ENCODE measurements around the gene NAA10.
A peak's percentile ranks its signal among the peaks of the same experiment; 100 is the strongest.

NAA10 gene

DNA sequence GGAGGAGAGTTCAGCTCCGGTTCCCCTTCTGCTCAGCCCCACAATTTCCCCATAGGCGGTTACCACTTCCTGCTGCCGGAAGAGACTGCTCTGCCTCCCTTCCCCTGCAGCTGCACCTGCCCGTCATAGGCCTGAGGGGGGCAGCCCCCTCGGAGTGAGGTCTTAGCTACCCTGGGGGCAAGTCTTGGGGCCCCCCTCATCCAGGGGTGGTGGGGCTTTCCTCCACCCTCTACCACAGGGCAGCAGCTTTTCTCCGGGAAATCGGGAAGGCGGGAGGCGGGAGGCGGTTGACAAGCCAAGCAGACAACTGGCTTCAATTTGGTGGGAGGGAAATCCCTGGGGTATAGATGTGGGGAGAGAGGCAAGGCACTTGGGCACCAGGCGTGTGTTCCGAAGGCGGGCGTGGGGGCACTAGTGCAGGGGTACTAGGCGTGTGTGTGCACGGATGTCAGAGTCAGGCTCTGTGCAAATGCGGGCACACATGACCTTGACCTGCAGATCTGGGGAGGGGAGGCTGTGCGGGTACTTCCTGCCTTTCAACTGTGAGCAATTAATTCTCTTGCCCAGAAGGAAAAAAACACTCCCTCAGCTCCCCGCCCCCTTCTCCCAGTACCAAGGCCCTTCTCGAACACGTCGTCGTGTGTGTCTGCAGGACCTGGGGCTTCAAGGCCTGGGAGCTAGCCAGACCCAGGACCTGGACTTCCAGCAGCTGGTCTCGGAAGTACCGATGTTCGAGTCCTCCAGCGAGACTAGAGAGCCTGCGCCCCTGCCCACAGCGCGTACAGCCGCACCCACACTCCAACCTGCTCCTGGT lies 7.8 kb downstream of the NAA10 start:
- DNase-seq, result peak; percentile 64

DNA sequence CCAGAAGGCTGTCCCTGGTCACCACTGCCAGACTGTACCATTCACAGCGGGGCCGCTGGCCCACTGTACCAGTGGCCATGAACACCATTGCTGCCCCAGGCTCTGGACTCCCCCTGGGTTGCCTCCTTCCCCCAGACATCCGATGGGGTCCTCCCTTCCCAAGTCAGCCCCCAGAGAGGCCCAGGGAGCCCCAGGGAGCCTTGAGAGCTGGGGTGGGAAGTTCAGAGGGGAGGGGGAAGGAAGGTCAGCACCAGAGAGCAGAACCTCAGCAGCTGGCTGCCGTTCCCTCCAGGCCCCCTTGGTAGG lies 8.3 kb downstream of the NAA10 start:
- DNase-seq, result no peak

DNA sequence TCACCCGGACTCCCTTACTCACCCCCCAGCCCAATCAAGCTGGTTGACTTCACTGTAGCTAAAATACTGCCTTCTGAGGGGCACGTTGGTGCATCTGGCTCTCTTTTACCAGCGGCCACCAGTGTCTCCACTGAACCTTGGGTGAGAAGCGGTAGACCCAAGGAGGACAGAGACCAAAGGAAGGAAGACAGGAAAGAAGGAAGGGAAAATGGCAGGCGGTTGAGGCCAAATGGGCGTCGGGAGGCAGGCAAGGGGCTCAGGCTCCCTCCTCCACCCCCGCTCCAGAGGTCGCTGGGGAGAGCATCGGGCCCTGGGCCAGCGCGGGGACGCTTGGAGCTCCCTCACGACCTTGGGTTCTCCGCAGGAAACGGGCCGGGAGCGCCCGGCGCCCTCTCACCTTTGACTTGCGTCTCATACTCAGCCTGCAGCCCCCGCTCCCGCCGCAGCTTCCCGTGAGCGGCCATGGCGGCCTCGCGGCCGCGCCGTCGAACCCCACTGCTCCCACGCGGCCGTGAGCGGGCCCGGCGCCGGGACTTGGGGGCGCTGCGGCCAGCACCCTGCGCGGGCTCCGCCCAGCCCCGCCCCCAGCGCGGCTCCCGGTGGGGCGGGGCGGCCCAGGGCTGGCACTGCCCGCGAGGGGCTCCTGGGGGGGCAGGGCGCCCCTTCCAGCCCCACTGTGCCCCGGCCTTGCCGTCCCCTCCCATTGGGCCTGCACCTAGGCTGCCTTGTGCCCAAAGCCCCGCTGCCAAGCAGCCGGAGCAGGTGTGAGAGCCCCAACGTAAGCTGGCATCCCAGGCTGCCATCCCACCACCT lies 8.9 kb downstream of the NAA10 start, which contains the start of gene ARHGAP4:
ARHGAP4 (minus strand) TSS at position 526 of the 813 bp plus-strand sequence; CDS start at position 464, 62 bp downstream.
- no peak for DNase-seq

DNA sequence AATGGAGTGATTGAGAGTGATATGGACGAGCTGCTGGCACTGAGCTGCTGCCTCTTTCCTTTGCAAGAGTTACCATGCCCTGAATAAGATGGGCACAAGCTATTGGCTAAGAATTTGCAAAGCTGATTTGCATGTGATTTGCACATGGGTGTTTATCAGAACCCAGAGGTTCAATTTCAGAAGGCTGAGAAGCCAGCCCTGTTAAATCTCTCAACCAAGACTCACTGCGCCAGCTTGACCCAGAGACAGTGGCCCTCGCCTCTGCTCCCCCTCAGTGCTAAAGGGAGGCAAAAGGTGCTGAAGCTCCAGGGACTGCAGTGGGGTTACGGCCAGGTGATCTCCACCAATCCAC lies 9.5 kb downstream of the NAA10 start:
- DNase-seq, result no peak

GRCh38 chrX:153924149-153924861 lies 10.5 kb downstream of the NAA10 start:
- DNase-seq, result no peak

GRCh38 chrX:153922932-153923857 lies 11.6 kb downstream of the NAA10 start:
- DNase-seq, result peak; percentile 47

DNA sequence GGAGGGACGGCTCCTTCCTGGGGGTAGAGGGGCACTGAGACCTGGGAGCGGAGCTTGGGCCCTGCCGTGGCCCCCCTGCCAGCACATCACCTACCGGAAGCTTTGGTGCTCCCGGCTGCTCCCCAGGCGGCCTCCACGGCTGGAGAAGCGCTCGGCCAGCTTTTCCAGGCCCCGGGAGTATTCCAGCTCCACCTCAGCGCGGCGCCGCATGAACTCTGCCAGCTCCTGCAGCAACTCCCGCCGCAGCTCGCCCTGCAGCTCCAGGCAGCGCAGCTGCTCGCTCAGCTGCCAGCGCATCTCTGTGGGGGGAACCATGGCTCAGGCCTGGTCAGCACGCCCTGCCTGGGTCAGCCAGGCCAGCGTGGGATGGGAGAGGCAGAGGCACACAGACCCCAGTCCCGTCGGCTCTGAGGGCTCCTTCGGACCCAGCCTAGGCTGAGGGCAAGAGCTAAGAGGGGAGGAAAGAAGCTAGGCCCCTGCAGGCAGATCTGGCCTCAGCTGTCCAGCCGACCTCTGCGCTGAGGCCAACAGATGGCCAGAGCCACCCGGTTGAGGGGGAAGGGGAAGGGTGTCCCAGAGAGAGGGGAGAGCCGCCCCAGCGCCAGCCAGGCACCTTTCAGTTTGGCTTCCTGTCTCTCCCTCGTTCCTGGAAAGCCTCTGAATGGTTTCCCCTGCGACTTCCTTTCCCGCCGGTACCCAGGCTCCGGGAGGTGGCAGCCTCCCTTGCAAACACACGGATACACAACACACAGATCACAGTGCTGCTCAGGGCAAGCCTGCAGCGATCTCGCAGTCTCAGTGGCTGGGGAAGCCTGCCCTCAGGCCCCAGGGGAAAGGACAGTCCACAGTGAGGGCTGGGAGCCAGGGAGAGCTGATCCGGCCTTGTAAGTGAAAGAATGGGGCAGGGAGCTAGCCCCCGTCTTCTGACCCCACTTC lies 13.1 kb downstream of the NAA10 start:
- DNase-seq, result peak; percentile 60

DNA sequence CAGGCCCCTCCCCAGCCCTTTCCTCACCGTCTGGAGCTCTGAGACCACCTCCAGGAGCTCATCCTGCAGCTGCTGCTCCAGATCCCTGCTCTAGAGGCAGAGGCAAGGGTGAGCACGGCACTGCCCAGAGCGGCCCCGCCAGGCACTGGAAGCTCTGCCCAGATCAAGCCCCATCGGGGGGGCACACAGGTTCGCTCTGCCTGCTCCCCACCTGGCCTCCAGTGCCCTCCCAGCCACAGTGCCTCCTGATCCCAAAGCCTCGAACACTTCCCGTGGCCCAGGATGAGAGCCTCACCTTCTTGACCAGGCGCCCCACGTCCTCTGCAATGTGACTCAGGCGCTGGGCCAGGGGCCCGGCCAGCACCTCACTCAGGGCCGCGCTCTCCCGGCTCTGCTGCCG lies 13.8 kb downstream of the NAA10 start:
- peak; percentile 42 for DNase-seq

- DNase-seq, result no peak
These were observed 14.3 kb downstream of the NAA10 start for GRCh38 chrX:153920546-153920945.

DNA sequence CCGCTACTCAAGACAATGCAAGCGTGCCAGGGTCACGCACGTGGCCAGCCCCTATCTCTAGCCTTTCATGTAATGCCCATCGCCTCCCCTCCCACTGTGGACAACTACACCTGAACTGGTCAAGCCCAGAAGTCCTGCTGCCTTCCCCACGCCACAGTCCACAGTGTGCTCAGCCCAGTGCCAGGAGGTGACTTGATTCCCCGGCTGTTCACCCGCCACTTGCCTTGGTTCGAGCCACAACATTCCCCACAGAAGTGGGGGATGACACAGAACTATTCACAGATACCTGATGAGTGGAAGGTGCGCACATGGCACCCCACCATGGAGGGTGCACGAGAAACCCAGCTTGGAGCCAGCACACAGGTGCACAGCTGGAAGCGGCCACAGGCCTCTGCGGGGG lies 15.6 kb downstream of the NAA10 start:
- DNase-seq, result no peak

- no peak for DNase-seq
These were observed 17.0 kb downstream of the NAA10 start for GRCh38 chrX:153917869-153918268.

- DNase-seq, result no peak
These were observed 21.1 kb downstream of the NAA10 start for GRCh38 chrX:153913701-153914100.

DNA sequence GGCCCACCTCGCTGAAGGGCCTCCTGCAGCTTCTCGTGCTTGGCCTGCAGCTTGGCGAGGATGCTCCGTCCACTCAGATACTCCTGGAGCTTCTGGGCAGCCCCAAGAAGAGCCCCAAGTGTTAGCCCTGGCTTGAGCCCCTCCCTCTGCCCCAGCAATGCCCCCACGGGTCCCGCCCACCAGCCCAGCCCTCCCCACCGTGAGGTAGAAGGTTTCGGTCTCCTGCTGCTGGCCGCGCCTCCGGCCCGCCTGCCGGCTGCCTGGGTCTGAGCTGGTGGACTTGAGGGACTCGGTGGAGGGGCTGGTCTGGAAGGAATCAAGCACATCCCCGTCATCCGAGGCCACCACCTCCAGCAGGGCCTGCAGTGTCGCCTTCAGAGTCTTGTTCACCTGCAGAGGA lies 21.6 kb downstream of the NAA10 start:
- DNase-seq, result no peak

- DNase-seq, result no peak
These were observed 23.0 kb downstream of the NAA10 start for GRCh38 chrX:153911798-153912197.

DNA sequence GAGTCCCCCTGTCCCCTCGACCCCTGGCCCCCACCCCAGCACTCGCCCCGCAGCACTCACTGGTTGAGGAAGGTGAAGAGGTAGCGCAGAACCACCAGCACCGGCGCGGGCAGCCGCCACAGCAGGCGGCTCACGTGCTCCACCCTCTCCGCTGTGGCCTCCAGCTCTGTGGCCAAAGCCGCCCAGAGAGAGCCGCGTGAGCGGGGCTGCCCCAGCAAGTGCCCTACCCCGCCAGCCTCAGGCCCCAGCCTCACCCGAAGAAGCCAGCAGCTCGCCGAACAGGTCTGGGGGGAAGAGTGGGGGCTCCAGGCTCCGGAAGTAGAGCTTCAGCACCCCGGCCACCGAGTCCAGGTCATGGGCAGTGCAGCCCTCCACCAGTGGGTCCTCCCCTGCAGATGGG lies 24.4 kb downstream of the NAA10 start:
- DNase-seq, result no peak

- DNase-seq, result no peak
These were observed 24.9 kb downstream of the NAA10 start for GRCh38 chrX:153909980-153910360.

- peak; percentile 44 for DNase-seq
These were observed 25.5 kb downstream of the NAA10 start for GRCh38 chrX:153909024-153909979.

DNA sequence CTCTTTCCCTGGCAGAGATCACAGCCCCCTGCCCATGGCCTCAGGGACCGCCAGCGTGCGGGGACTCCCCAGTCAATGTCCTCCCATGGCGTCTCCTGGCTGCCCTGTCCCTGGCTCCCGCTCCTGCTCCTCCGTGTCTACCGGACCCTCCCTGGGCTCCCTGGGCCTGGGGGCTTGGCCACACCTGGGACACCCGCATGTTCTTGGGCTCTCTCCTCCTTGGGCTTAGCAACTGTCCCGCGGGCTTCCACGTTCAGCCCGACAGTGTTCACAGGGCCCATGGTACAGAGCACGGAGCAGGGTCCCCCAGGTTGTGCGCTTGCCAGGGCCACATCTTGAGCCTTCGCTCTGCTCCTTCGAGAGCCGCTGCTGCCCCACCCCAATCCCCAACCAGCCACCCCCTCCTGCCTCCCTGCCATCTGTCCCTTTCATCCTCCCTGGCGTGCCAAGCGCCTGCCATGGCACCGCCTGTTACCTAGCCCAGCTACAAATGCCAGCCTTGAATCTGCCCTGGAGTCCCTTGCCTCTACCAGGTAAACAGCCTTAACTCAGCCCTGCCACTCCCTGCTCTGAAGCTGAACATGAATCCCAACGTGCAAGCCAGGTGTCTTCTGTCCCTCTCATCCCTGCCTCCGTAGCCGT lies 26.5 kb downstream of the NAA10 start:
- DNase-seq, result no peak

GRCh38 chrX:153907456-153907855 lies 27.4 kb downstream of the NAA10 start:
- no peak for DNase-seq
